Activated CD4-positive, alpha-beta T cell treated with anti-CD3 and anti-CD28 coated beads, Interleukin-2, Interleukin-4, amounts not matched to agents 100 ng/mL and 50 ng/mL, durations not matched to agents 16 hours and 8 hours (primary cell): ENCODE data around the gene SAFB.
A peak's percentile ranks its signal among the peaks of the same experiment; 100 is the strongest.
"Not testable (repeated sequence)": the region's sequence is repeated elsewhere in the genome, so short reads cannot be mapped to it uniquely, and the experiment has no call there.

Experiments used
- DNase-seq: peaks from one replicate; pipeline ENCODE4 v3.0.0-alpha.2; 2020; ENCODE audit warnings: low spot score

Gene SAFB

DNA sequence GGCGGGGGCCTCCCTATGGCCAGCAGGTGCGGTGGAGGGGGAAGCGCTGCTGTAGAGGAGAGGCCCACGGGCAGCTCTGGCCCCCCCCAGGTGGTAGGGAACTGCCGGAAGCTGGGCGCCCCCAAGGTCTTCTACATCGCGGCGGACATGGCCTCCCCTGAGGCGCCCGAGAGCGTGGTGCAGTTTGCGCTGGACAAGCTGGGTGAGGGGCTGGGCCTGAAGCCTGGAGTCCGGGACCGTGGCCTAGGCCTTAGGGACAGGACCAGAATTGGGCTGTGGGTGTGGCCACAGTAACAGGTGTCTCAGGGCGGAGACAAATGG is 63.4 kb downstream of the SAFB start:
- no peak for DNase-seq

DNA sequence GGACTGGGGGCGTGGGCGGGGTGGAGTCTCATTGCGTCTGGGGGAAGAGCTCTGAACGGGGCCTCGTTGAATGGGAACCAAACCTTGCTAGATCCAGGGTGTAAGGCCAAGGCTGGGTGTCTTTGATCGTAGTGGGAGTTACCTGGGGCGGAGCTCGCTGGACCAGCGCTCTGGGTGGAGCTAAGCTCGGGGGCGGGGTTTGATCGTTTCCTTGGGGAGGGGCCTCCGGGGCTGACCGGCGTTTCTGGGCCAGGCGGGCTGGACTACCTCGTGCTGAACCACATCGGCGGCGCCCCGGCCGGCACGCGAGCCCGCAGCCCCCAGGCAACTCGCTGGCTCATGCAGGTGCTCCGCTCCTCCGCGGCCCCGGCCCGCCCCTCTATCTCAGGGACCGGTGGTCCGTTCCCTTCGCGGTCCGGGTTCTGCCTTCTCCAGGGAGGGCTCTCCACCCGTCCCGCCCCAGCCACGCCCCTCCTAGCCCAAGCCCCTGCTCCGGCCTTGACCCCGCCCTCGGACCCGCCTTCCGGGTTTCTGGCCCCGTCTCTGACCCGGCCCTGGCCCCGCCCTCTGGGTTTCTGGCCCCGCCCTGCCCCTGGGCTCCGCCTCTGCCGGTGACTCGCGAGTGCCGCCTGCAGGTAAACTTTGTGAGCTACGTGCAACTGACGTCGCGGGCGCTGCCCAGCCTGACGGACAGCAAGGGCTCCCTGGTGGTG is 63.9 kb downstream of the SAFB start:
- DNase-seq: peak; percentile 100

DNA sequence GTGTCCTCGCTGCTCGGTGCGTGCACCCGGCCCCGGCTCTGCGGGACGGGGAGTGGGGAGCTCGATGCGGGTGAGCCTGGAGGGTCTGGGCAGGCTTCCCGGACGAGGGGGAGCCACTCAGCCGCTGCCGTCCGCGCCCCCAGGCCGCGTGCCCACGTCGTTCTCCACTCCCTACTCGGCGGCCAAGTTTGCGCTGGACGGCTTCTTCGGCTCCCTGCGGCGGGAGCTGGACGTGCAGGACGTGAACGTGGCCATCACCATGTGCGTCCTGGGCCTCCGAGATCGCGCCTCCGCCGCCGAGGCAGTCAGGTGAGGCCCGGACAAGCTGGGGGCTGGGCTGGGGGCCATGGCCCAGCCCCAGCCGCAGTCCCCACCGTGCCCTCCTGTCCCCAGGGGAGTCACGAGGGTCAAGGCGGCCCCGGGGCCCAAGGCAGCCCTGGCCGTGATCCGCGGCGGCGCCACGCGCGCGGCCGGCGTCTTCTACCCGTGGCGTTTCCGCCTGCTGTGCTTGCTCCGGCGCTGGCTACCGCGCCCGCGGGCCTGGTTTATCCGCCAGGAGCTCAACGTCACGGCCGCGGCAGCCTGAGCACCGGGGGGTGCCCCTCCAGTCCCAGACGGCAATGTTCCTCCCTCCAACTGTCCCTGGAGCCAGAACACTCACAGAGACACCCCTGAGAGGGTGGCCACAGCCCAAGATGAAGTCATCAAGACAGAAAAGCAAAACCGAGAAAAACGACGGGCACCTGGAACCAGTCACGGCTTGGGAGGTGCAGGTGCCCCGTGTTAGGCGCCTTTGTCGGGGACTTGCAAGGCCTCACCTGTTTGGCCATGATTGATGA is 64.7 kb downstream of the SAFB start:
- no peak for DNase-seq

DNA sequence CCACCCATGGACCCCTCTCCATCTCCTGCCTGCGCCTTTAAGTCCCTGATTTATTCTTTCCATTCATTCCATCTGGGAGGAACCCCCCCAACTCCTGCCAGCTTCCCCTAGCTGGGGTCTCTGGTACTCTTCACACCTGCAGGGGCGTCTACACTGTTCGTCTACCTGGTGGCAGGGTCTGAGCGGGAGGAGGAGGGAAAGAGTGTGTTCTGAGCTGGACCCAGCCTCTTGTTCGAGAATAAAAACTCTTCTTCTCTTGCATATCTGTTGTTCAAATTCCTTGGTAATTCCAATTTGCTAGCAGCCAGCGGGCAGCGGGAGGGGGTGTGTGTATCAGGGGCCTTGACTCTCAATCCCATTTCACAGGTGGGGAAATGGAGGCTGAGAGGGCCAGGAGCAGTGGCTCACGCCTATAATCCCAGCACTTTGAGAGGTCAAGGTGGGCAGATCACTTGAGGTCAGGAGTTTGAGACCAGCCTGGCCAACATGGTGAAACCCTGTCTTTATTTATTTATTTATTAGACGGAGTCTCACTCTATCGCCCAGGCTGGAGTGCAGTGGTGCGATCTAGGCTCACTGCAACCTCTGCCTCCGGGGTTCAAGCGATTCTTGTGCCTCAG is 65.5 kb downstream of the SAFB start:
- DNase-seq: not testable (repeated sequence)

DNA sequence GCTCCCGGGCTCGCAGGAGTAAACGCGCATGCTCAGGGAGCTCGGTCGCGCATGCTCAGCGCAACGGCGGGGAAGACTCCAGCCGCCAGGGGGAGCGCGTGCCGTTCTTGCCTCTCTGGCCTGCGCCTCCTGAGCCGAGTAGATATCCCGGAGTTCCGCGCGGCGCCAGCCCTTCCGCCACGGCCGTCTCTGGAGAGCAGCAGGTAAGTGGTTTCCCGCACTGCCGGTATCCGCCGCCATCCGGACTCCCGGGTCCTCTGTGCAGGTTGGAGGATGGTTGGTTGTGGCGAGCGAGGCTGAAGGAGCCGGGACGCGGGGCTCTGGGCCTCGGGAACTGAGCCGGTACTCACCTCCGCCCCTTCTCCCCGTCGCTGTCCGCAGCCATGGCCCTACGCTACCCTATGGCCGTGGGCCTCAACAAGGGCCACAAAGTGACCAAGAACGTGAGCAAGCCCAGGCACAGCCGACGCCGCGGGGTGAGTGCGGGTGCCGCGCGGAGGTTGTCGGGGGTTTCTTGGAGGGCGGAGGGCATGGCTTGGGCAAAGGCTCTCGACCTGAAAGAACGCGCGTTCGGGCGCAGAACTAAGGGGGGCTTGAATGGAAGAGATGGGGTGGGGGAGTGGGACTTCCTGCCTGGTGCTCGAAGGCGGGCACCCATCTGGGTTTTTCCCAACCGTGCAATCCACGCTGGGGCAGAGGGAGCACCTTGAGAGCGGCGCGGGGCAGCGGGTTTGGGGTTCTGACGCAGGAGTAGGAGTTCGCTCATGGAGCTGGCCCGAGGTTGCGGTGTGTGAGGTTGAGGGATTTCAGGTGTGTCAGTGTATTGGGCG is 67.5 kb downstream of the SAFB start, which contains the start of gene RPL36:
Gene RPL36, plus strand, starts transcription at position 171 of the 830 bp plus-strand sequence. Its CDS starts 213 bp downstream, at position 384.
- peak; percentile 99 for DNase-seq

DNA sequence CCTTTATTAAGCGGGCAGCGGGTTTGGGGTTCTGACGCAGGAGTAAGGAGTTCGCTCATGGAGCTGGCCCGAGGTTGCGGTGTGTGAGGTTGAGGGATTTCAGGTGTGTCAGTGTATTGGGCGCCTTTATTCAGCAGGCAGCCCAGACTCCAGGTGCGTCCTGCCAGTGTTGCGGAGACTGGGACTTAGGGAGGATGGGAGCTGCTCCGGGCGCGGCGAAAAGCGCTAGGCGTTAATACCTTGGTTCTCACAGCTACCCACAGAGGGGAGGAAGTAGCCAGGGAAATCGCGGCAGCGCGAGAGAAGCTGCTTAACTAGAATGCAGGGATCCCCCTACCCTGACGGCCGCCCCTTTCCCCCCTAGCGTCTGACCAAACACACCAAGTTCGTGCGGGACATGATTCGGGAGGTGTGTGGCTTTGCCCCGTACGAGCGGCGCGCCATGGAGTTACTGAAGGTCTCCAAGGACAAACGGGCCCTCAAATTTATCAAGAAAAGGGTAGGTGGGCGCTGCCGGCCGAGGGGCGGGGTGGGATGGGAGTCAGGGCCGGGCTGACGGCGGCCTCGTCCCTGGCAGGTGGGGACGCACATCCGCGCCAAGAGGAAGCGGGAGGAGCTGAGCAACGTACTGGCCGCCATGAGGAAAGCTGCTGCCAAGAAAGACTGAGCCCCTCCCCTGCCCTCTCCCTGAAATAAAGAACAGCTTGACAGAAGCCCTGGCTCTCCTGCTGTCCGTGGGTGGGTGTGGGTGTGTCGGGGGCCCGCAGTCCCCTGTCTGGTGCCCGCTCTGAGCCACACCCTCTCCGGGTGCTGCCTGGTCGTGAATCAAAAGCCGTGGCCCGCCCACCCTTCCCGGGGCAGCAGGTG is 68.3 kb downstream of the SAFB start:
- peak; percentile 57 for DNase-seq

DNA sequence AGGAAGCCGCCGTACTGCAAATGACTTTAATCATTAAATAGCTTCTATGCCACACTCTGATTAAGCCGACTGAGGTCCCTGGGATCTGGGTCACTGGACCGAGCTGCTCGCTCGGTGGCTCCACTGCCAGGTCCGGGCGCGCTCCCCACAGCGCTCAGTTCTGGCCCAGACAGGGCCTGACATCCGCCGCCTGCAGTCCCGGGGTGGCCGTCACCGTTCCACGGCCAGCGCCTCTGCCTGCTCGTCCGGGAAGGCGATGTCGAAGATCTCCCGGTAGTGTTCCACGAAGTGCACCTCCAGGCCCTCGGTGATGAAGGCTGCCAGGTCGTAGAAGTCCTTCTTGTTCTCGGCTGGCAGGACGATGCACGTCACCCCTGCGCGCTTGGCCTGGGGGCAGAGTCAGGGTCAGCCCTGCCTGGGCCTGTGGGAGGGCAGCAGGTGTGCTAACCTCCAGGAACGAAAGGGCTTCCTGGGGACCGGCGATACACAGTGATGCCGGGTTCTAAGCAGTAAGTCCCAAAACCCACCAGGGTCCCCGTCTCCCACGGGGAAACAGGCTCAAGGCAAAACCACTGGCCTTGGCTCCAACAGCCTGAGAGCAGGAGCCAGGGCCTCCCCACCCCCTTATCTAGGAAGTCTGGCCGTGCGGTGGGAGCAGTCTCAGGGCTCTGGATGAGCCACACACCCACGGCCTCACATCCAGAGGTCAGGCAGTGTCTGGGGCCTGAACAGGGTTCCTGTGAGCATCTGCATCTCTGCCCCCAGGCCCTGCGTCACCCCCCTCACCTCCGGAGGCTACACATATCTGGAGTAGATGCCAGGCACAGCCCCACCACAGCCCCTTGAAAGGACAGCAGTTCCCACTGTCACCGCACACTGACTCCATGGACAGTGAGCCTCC is 69.2 kb downstream of the SAFB start:
- DNase-seq: no peak

DNA sequence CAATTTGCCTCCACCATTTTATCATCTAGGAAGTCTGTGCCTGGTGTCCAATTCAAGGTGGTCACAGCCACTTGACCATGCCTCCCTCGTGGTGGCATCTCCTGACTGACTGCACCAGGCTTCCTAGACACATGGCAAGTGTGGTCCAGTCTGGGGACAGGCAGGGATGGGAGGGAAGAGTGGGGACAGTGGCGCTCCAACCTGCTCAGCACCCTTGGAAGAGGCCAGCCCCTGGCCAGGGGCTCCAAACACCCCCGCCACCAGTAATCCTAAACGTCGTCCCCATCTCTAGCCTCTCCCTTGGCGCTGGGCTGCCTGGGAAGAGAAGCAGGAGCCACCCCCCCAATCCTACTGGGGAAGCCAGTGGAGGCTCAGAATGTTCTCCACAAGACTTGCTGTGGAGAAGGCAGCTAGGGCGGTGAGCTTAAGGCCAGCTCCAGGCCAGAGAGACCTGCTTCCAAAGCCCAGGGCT is 69.9 kb downstream of the SAFB start:
- DNase-seq: no peak

DNA sequence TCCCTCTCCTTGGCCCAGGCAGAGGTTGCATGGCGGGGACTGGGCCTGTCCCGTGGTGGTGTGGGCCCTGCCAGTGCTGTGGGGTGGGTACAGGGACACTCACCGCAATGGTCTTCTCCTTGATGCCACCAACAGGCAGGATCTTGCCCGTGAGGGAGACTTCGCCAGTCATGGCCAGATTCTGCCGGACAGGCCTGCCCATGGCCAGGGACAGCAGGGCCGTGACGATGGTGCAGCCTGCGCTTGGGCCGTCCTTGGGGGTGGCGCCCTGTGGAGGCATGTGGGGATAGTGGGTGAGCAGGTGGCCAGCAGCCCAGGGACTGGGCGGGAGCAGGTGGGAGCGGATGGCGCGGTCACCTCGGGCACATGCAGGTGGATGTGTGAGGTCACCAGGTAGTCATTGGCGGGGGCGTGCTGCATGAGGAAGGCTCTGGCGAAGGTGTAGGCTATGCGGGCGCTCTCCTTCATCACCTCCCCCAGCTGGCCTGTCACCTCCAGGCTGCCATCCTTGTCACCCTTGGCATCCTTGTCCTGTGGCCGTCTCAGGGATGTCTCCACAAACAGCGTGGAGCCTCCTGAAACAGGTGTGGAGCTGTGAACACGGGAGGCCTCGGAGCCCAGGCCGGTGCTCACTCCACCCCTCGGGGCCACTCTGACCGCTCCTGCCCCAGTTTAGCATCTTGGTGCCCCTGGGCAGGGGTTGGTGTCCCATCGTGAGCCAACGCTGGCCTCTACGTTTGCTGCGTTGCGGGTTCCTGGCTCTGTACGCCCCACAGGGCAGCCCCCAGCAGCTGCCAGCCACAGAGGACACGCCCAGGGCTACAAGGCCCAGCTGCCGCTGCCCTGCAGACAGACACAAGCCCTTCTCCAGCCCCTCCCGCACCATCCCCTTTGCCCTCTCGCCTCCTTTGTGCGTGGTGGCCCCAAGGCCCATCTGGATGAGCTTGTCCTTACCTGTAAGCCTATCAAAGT is 70.6 kb downstream of the SAFB start:
- no peak for DNase-seq

DNA sequence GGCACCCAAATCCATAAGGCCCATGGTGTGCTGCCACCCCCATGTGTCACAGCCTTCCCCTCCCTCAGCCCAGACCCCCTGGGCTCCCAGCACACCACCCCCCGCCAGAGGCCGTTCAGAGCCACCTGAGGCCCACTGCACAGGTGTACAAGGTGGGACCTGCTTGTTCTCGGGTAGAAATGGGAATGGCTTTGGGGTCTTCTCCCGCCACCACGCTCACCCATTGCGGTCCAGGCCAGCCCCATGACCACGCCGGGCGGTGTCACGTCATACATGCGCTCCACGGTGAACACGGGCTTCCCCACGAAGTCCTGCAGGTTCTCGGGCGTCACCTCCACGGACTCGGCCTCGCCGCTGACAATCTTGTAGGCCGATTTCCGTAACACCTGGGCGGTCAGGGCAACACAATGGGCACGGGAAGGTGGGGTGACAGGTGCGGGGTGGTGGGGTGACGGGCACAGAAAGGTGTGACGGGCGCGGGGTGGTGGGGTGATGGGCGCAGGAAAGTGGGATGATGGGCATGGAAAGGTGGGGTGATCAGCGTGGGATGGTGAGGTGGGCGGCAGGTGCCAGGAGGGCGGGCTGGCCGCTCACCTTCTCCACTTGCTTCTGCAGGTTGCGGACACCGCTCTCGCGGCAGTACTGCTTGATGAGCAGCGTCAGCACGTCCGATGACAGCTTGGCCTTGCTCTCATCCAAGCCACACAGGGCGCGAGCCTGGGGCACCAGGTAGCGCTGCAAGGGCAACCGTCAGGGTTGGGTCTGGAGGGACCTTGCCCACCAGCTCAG is 71.5 kb downstream of the SAFB start:
- DNase-seq: no peak

DNA sequence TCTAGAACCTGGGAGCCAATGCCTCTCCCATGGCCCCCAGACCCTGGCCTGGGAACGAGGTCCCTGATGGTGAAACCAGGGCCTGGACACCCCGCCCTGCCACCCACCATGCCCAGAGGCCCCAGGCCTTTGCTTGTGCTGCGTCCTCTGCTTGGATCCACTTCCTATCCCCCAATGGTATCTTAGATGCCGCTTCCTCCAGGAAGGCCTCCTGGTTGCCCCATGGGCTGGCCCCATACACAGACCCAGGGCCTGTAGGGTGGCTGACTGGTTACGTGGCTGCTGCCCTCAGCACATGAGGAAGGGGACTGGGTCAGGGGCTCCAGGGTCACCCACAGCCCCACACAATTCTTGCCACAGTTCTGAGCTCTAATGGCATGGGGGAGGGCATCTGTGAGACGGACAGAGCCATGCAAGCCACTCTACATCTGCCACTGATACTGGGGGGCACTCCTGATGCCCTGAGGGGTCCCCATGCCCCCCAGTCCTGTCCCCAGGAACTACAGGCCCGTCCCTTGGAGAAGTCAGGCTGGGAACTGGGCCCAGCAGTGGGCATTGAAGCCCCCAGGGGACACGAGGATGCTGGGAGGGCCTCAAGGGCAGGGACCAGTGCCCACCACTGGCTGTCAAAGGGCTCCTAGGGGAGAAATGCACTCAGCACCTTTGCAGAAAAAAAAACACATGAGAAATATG is 72.2 kb downstream of the SAFB start:
- DNase-seq: no peak

DNA sequence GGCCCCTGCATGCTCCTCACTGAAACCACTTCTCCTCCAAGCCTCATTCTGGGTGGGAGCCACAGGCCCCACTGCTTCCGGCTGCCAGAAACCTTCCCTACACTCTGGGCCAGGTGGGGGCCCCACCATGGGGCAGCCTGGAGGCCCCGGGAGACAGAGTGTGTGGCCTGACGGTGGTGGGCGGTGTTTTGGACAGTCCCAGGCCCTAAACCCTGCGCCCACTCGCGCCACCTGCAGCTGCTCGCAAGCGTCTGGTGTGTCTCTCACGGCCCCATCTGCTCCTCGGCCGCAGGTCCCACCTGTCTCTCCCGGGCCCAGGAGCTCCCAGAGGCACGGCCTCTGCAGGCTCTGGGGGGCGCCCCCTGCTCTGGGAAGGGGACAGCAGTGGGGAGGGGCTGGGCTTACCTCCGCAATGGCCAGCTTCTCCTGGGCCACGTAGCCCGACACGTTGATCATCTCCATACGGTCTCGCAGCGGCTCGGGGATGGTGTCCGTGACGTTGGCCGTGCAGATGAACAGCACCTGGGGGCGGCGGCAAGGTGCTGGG is 72.8 kb downstream of the SAFB start:
- DNase-seq: no peak

DNA sequence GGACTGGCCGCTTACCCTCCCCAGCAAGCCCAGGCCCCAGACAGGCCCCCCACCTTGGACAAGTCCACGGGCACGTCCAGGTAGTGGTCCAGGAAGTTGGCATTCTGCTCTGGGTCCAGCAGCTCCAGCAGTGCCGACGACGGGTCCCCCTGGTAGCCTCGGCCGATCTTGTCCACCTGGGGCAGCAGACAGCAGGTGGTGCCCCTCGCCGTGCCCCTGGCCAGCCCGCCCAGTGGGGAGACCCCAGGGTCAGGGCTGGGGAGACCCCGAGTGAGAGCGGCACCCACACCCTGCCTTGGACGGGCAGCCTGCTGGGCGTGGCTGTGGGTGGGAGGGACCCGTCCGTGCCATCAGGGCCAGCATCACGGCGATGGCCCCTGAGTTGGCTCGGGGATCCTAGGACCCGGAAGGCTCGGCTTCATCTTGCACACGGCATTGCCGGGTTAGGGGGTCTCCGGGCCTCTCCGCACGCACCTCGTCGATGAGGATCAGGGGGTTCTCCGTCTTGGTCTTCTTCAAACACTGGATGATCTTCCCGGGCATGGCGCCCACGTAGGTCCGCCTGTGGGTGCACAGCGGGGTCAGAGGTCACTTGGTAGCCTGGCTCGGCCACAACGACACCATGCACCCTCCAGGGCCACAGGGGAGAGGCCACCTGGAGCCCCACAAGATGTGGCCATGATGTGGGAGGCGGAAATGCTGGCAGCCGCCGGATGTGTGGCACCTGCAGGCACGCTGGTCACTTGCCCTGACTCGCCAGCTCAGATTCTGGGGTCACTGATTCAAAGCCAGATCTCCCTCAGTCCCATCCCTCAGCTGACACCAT is 73.5 kb downstream of the SAFB start:
- DNase-seq: no peak

DNA sequence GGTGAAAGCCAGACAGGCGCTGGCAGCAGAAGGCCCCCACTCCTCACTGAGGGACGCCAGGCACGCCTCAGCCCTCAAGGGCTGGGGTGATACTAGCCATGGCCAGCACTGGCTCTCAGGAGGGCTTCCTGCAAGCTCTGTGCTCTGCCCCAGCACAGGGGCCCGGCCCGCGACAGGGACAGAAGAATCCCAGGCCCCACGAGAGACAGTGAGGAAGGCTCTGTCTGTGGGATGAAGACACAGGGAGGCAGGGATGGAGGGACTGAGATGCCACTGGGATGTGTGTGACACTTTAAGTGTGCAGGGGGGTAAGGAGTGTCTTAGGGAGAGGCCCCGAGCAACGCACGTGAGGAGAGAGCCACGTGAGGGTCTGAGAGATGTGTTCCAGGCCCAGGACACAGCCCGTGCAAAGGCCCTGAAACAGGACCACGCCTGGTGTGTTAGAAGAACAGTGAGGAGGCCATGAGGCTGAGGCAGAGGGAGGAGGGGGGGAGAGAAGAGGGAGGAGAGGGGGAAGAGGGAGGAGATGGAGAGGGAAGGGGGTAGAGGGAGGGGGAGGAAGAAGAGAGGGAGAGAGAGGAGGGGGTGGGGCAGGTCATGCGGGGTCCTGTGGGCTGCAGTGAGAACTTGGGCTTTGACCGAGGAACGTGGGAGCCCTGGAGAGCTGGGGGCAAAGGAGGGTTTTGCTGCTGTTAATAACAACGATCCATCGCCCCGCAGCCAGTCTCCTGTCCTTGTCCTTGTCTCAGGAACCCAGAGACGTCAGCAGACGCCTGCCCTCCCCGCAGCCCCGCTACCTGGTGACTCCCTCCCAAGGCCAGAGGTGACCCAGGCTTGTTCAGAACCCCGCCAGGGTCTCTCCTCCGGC is 74.4 kb downstream of the SAFB start:
- DNase-seq: no peak
